Measurements from ENCODE around the gene DHCR24.

DNA sequence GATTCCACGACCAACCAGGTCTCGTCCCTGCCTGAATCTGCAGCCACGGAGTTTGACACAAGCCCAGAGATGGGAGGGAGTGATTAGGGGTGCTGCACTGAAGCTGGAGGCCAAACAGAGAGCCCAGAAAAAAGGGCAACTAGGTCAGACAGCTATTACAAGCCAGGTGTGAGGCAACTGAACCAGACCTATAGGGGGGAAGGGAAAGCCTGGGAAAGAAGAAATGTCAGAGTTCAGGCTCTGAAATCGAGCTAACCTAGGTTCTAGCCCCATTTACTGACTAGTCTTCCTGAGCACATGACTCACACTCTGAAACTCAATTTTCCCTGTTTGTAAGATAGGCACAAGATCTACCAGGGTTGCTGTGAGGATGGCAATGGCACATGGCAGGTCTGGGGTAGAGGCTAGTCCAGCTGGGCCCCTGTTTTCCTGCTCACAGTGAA lies 1.7 kb downstream of the DHCR24 start:
- TF ChIP-seq, protein P1, sequence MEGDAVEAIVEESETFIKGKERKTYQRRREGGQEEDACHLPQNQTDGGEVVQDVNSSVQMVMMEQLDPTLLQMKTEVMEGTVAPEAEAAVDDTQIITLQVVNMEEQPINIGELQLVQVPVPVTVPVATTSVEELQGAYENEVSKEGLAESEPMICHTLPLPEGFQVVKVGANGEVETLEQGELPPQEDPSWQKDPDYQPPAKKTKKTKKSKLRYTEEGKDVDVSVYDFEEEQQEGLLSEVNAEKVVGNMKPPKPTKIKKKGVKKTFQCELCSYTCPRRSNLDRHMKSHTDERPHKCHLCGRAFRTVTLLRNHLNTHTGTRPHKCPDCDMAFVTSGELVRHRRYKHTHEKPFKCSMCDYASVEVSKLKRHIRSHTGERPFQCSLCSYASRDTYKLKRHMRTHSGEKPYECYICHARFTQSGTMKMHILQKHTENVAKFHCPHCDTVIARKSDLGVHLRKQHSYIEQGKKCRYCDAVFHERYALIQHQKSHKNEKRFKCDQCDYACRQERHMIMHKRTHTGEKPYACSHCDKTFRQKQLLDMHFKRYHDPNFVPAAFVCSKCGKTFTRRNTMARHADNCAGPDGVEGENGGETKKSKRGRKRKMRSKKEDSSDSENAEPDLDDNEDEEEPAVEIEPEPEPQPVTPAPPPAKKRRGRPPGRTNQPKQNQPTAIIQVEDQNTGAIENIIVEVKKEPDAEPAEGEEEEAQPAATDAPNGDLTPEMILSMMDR (IDR thresholded peaks at IDR 0.05): no peak
- TF ChIP-seq POLR2A (IDR thresholded peaks at IDR 0.05): no peak
